ENCODE measurements around the gene RCAN2. TPM values are rescaled to one million over a fixed set of nuclear protein-coding genes. Genes with fewer than 3 reads are reported as not detected.

Gene RCAN2
- total RNA-seq, 1 experiment from 2014 or later: not detected

- ChIA-PET CTCF (no interaction called here), POLR2A (ENCODE audit: low non-redundant PET) (no interaction called here)
- Histone ChIP-seq H3K4me3 (ENCODE audit: low read depth, low read length, poor library complexity, severe bottlenecking) (no peak overlapping the region), H3K4me1 (ENCODE audit: insufficient read depth, low read length, poor library complexity, severe bottlenecking) (no peaks in the 10 kb centered on the region), H3K9me3 (ENCODE audit: low read depth, low read length, poor library complexity, severe bottlenecking) (no peaks in the 10 kb centered on the region), H3K27ac (ENCODE audit: low read depth, low read length, poor library complexity, severe bottlenecking) (no peak overlapping the region), H3K27me3 (replicated peaks; ENCODE audit: insufficient read depth, low read depth, low read length, poor library complexity) (peaks cover 4% of the 10 kb centered on the region), H3K36me3 (ENCODE audit: insufficient read depth, low read length, poor library complexity, severe bottlenecking) (no peaks in the 10 kb centered on the region)
- no TSS peak for BruUV-seq (replicated peaks)
- no peak for DNase-seq (ENCODE audit: low spot score)
- intact Hi-C loops (cut with micrococcal nuclease; ENCODE audit: unreplicated experiment): no loop called here
- TF ChIP-seq EZH2 (IDR thresholded peaks at IDR 0.05; ENCODE audit: borderline replicate concordance, low read depth, low read length, poor library complexity, severe bottlenecking): no peak
- no peak for TF ChIP-seq CTCF (conservative IDR thresholded peaks at IDR 0.05; ENCODE audit: low read depth, low read length)
Measured at GRCh38 chr6:46208303-46208702, 282.9 kb downstream of the RCAN2 start.

- intact Hi-C loops (cut with micrococcal nuclease; ENCODE audit: unreplicated experiment): no loop called here
- no peaks in the 10 kb centered on the region for H3K9me3 ChIP-seq (ENCODE audit: low read depth, low read length, poor library complexity, severe bottlenecking)
- ChIA-PET CTCF (no interaction called here), POLR2A (ENCODE audit: low non-redundant PET) (no interaction called here)
- no peaks in the 10 kb centered on the region for H3K4me1 ChIP-seq (ENCODE audit: insufficient read depth, low read length, poor library complexity, severe bottlenecking)
- no peak overlapping the region for H3K4me3 ChIP-seq (ENCODE audit: low read depth, low read length, poor library complexity, severe bottlenecking)
- TF ChIP-seq CTCF (conservative IDR thresholded peaks at IDR 0.05; ENCODE audit: low read depth, low read length): no peak
- no peak for TF ChIP-seq EZH2 (IDR thresholded peaks at IDR 0.05; ENCODE audit: borderline replicate concordance, low read depth, low read length, poor library complexity, severe bottlenecking)
- BruUV-seq (replicated peaks): no TSS peak
- peaks cover 4% of the 10 kb centered on the region for H3K27me3 ChIP-seq (replicated peaks; ENCODE audit: insufficient read depth, low read depth, low read length, poor library complexity)
- DNase-seq (ENCODE audit: low spot score): no peak
- no peak overlapping the region for H3K27ac ChIP-seq (ENCODE audit: low read depth, low read length, poor library complexity, severe bottlenecking)
- H3K36me3 ChIP-seq (ENCODE audit: insufficient read depth, low read length, poor library complexity, severe bottlenecking): no peaks in the 10 kb centered on the region
Measured at GRCh38 chr6:46207174-46207573, 284.1 kb downstream of the RCAN2 start.

GRCh38 chr6:46204880-46205650 is 286.2 kb downstream of the RCAN2 start:
- H3K27me3 ChIP-seq (replicated peaks; ENCODE audit: insufficient read depth, low read depth, low read length, poor library complexity): peaks cover 14% of the 10 kb centered on the region
- no peaks in the 10 kb centered on the region for H3K4me1 ChIP-seq (ENCODE audit: insufficient read depth, low read length, poor library complexity, severe bottlenecking)
- no peaks in the 10 kb centered on the region for H3K9me3 ChIP-seq (ENCODE audit: low read depth, low read length, poor library complexity, severe bottlenecking)
- ChIA-PET POLR2A (ENCODE audit: low non-redundant PET) (no interaction called here), CTCF (no interaction called here)
- no peaks in the 10 kb centered on the region for H3K36me3 ChIP-seq (ENCODE audit: insufficient read depth, low read length, poor library complexity, severe bottlenecking)
- no peak for DNase-seq (ENCODE audit: low spot score)
- H3K4me3 ChIP-seq (ENCODE audit: low read depth, low read length, poor library complexity, severe bottlenecking): no peak overlapping the region
- intact Hi-C loops (cut with micrococcal nuclease; ENCODE audit: unreplicated experiment): no loop called here
- BruUV-seq (replicated peaks): no TSS peak
- TF ChIP-seq CTCF (conservative IDR thresholded peaks at IDR 0.05; ENCODE audit: low read depth, low read length): no peak
- no peak for TF ChIP-seq EZH2 (IDR thresholded peaks at IDR 0.05; ENCODE audit: borderline replicate concordance, low read depth, low read length, poor library complexity, severe bottlenecking)
- no peak overlapping the region for H3K27ac ChIP-seq (ENCODE audit: low read depth, low read length, poor library complexity, severe bottlenecking)

Measured in A673 (cell line).